ENCODE results near the gene TRIM6. TPM values are rescaled to one million over a fixed set of nuclear protein-coding genes. Genes with fewer than 3 reads are reported as not detected.

The TRIM6 gene
- total RNA-seq (2022; extraction: Qiagen RNA extraction): 6.7 to 8.4 TPM (median 7.5 TPM) in 5 replicates

GRCh38 chr11:5596607-5597201 lies at the start of gene TRIM6:
TSS of gene TRIM6 (plus strand) at chr11:5596637. CDS start at chr11:5596898, 261 bp downstream.

GRCh38 chr11:5548440-5548839 lies 48.0 kb upstream of the TRIM6 start, which contains the start of gene OR52H1:
TSS of gene OR52H1 (minus strand) at chr11:5548540. CDS start at chr11:5545505, 3,035 bp downstream.

GRCh38 chr11:5580577-5580976 lies 15.9 kb upstream of the TRIM6 start, which contains the start of gene OR52B6:
TSS of gene OR52B6 (plus strand) at chr11:5580877. CDS start at chr11:5580877, 0 bp downstream.

GRCh38 chr11:5624489-5625279 lies 28.2 kb downstream of the TRIM6 start, which contains the start of gene TRIM34:
TSS of gene TRIM34 (plus strand) at chr11:5625001. CDS start at chr11:5632332, 7,331 bp downstream.

Other genes starting within 250 kb of the TRIM6 start
- gene OR51B6, start 245.1 kb upstream of the TRIM6 start, total RNA-seq (2022; extraction: Qiagen RNA extraction): not detected in 5 replicates
- gene OR51M1, start 212.8 kb upstream of the TRIM6 start, total RNA-seq (2022; extraction: Qiagen RNA extraction): not detected in 5 replicates
- not detected in 5 replicates for gene OR51Q1, start 174.5 kb upstream of the TRIM6 start, total RNA-seq (2022; extraction: Qiagen RNA extraction)
- not detected in 5 replicates for gene OR51I1, start 155.1 kb upstream of the TRIM6 start, total RNA-seq (2022; extraction: Qiagen RNA extraction)
- not detected in 5 replicates for gene OR51I2, start 147.3 kb upstream of the TRIM6 start, total RNA-seq (2022; extraction: Qiagen RNA extraction)
- gene OR52D1, start 108.0 kb upstream of the TRIM6 start, total RNA-seq (2022; extraction: Qiagen RNA extraction): not detected in 5 replicates
- gene UBQLN3, start 86.7 kb upstream of the TRIM6 start, total RNA-seq (2022; extraction: Qiagen RNA extraction): not detected in 5 replicates
- 0.05 TPM in 1 of 5 replicates, not detected in the others for gene UBQLNL, start 79.9 kb upstream of the TRIM6 start, total RNA-seq (2022; extraction: Qiagen RNA extraction)
- gene OR52H1, start 48.1 kb upstream of the TRIM6 start, total RNA-seq (2022; extraction: Qiagen RNA extraction): not detected in 5 replicates
- gene OR52B6, start 15.8 kb upstream of the TRIM6 start, total RNA-seq (2022; extraction: Qiagen RNA extraction): not detected in 5 replicates
- gene TRIM34, start 28.4 kb downstream of the TRIM6 start, total RNA-seq (2022; extraction: Qiagen RNA extraction): 2.6 to 2.9 TPM (median 2.7 TPM) in 5 replicates
- 8.6 to 10.0 TPM (median 9.2 TPM) in 5 replicates for gene TRIM5, start 88.4 kb downstream of the TRIM6 start, total RNA-seq (2022; extraction: Qiagen RNA extraction)
- 0.73 to 1.5 TPM (median 0.84 TPM) in 5 replicates for gene TRIM22, start 93.2 kb downstream of the TRIM6 start, total RNA-seq (2022; extraction: Qiagen RNA extraction)
- gene OR56B1, start 139.8 kb downstream of the TRIM6 start, total RNA-seq (2022; extraction: Qiagen RNA extraction): not detected in 5 replicates
- gene OR52N4, start 157.6 kb downstream of the TRIM6 start, total RNA-seq (2022; extraction: Qiagen RNA extraction): not detected in 5 replicates
- gene OR52N5, start 186.7 kb downstream of the TRIM6 start, total RNA-seq (2022; extraction: Qiagen RNA extraction): not detected in 5 replicates
- not detected in 5 replicates for gene OR52N1, start 194.6 kb downstream of the TRIM6 start, total RNA-seq (2022; extraction: Qiagen RNA extraction)
- not detected in 5 replicates for gene OR52N2, start 212.3 kb downstream of the TRIM6 start, total RNA-seq (2022; extraction: Qiagen RNA extraction)
- gene OR52E6, start 245.3 kb downstream of the TRIM6 start, total RNA-seq (2022; extraction: Qiagen RNA extraction): not detected in 5 replicates